HEK293 (cell line): ENCODE data around the gene C1RL.

ENCODE experiments used
- CTCF ChIA-PET: fragments of 350-600 bp; formaldehyde crosslinking; extraction: SDS; loops from one replicate; lab custom pipeline; 2021; ENCODE audit warnings: antibody characterized with exemption; lab: Yijun Ruan, JAX
- POLR2A ChIA-PET: fragments of 300-600 bp; formaldehyde crosslinking; extraction: SDS; loops from one replicate; lab custom pipeline; 2020; ENCODE audit warnings: antibody characterized with exemption, inconsistent platforms; lab: Yijun Ruan, JAX
- H3K27ac ChIP-seq: fragments of 200-500 bp; sonication (Bioruptor generic); 2 replicates; pipeline ENCODE4 v1.5.1; 2014; ENCODE audit warnings: low read depth, low read length, control low read depth, inconsistent platforms; ENCODE audit errors: extremely low read depth
- H3K36me3 ChIP-seq, 2 experiments: fragments of 200-500 bp in 1 of 2; sonication (Bioruptor generic) in 1 of 2; 1 replicate in 1 of 2; 2 replicates in 1 of 2; pipeline ENCODE4 v1.5.1; 2014 to 2017; ENCODE audit warnings: inconsistent platforms in 2 of 2, low read length in 2 of 2; ENCODE audit not compliant: control insufficient read depth in 2 of 2, insufficient read depth in 1 of 2
- H3K4me1 ChIP-seq: fragments of 200-500 bp; sonication (Bioruptor generic); 2 replicates; pipeline ENCODE4 v1.5.1; 2014; ENCODE audit warnings: mild to moderate bottlenecking, low read length, inconsistent platforms; ENCODE audit not compliant: control insufficient read depth, insufficient read depth
- H3K4me3 ChIP-seq: 2 replicates; pipeline ENCODE4 v1.5.1; 2011; ENCODE audit warnings: low read depth, mild to moderate bottlenecking, control low read depth, low read length, moderate library complexity
- H3K9me3 ChIP-seq: fragments of 200-500 bp; sonication (Bioruptor generic); 2 replicates; pipeline ENCODE4 v1.5.1; 2014; ENCODE audit warnings: low read depth, low read length, inconsistent platforms; ENCODE audit not compliant: control insufficient read depth, insufficient read depth
- GLI2 ChIP-seq: fragments of 450-650 bp; formaldehyde crosslinking; IDR thresholded peaks from 2 replicates; pipeline ENCODE4; 2017; ENCODE audit warnings: missing biosample characterization, missing genetic modification characterization, low read depth, borderline replicate concordance
- KLF17 ChIP-seq: fragments of 450-650 bp; formaldehyde crosslinking; IDR thresholded peaks from 2 replicates; pipeline ENCODE4 v1.5.1; 2016; ENCODE audit warnings: missing biosample characterization, missing genetic modification characterization
- KLF8 ChIP-seq: fragments of 450-650 bp; formaldehyde crosslinking; IDR thresholded peaks from 2 replicates; pipeline ENCODE4 v1.5.1; 2016; ENCODE audit warnings: missing biosample characterization, missing genetic modification characterization
- MZF1 ChIP-seq: fragments of 450-650 bp; formaldehyde crosslinking; IDR thresholded peaks from 2 replicates; pipeline ENCODE4 v1.5.1; 2017; ENCODE audit warnings: missing biosample characterization, missing genetic modification characterization, borderline replicate concordance
- ZNF112 ChIP-seq: fragments of 450-650 bp; formaldehyde crosslinking; IDR thresholded peaks from 2 replicates; pipeline ENCODE4 v1.5.0; 2017; ENCODE audit warnings: missing biosample characterization, missing genetic modification characterization
- ZNF121 ChIP-seq: fragments of 450-650 bp; formaldehyde crosslinking; IDR thresholded peaks from 2 replicates; pipeline ENCODE4 v1.5.1; 2016; ENCODE audit warnings: missing biosample characterization, missing genetic modification characterization
- ZNF138 ChIP-seq: fragments of 450-650 bp; formaldehyde crosslinking; IDR thresholded peaks from 2 replicates; pipeline ENCODE4 v1.5.1; 2016; ENCODE audit warnings: missing biosample characterization, missing genetic modification characterization, borderline replicate concordance
- ZNF18 ChIP-seq: fragments of 450-650 bp; formaldehyde crosslinking; IDR thresholded peaks from 2 replicates; pipeline ENCODE4 v1.5.1; 2016; ENCODE audit warnings: missing biosample characterization, missing genetic modification characterization
- ZNF26 ChIP-seq: fragments of 450-650 bp; formaldehyde crosslinking; IDR thresholded peaks from 2 replicates; pipeline ENCODE4 v1.5.1; 2016; ENCODE audit warnings: missing biosample characterization, missing genetic modification characterization
- ZNF366 ChIP-seq: fragments of 450-650 bp; formaldehyde crosslinking; conservative IDR thresholded peaks from 2 replicates; pipeline ENCODE4 v1.5.1; 2016; ENCODE audit warnings: missing biosample characterization, missing genetic modification characterization
- ZNF416 ChIP-seq: fragments of 450-650 bp; formaldehyde crosslinking; IDR thresholded peaks from 2 replicates; pipeline ENCODE4 v1.5.1; 2016; ENCODE audit warnings: missing biosample characterization, missing genetic modification characterization
- ZNF433 ChIP-seq: fragments of 450-650 bp; formaldehyde crosslinking; IDR thresholded peaks from 2 replicates; pipeline ENCODE4 v1.5.1; 2016; ENCODE audit warnings: missing biosample characterization, missing genetic modification characterization, low read depth
- ZNF555 ChIP-seq: fragments of 450-650 bp; formaldehyde crosslinking; conservative IDR thresholded peaks from 2 replicates; pipeline ENCODE4 v1.5.1; 2017; ENCODE audit warnings: missing biosample characterization, mild to moderate bottlenecking, missing genetic modification characterization, inconsistent platforms
- ZNF558 ChIP-seq: fragments of 450-650 bp; formaldehyde crosslinking; IDR thresholded peaks from 2 replicates; pipeline ENCODE4 v1.5.1; 2016; ENCODE audit warnings: missing biosample characterization, missing genetic modification characterization
- ZNF560 ChIP-seq: fragments of 450-650 bp; formaldehyde crosslinking; IDR thresholded peaks from 2 replicates; pipeline ENCODE4 v1.5.1; 2017; ENCODE audit warnings: missing biosample characterization, missing genetic modification characterization, borderline replicate concordance
- ZNF596 ChIP-seq: fragments of 450-650 bp; IDR thresholded peaks from 2 replicates; pipeline ENCODE4 v1.5.0; 2018; ENCODE audit warnings: missing biosample characterization, mild to moderate bottlenecking, missing genetic modification characterization, moderate library complexity
- ZNF621 ChIP-seq: fragments of 450-650 bp; formaldehyde crosslinking; IDR thresholded peaks from 2 replicates; pipeline ENCODE4 v1.5.1; 2017; ENCODE audit warnings: missing biosample characterization, missing genetic modification characterization
- ZNF660 ChIP-seq: fragments of 450-650 bp; IDR thresholded peaks from 2 replicates; pipeline ENCODE4 v1.5.1; 2018; ENCODE audit warnings: missing biosample characterization, mild to moderate bottlenecking, missing genetic modification characterization
- ZNF843 ChIP-seq: fragments of 450-650 bp; formaldehyde crosslinking; IDR thresholded peaks from 2 replicates; pipeline ENCODE4 v1.5.1; 2016; ENCODE audit warnings: missing biosample characterization, missing genetic modification characterization

Gene C1RL

GRCh38 chr12:7068240-7068993, 40.6 kb downstream of the C1RL start:
- CTCF ChIA-PET = interaction anchor here (0.6 to 0.7 kb wide), 2 partner anchors 25 to 48 kb away, joined by 3 to 8 read pairs; no protein-coding TSS in a partner anchor
- no peaks in the 10 kb centered on the region for H3K36me3 ChIP-seq
- no peak overlapping the region for H3K4me3 ChIP-seq
- no peaks in the 10 kb centered on the region for H3K9me3 ChIP-seq
- no peak overlapping the region for H3K27ac ChIP-seq
- TF ChIP-seq ZNF560 (no peak), ZNF621 (tag by site-specific recombination) (no peak), KLF8 (no peak), ZNF26 (tag by site-specific recombination) (no peak), ZNF558 (tag by site-specific recombination) (no peak), GLI2 (tag by site-specific recombination) (no peak), MZF1 (tag by site-specific recombination) (no peak), ZNF555 (tag by site-specific recombination) (no peak), ZNF596 (no peak), KLF17 (no peak), ZNF112 (tag by site-specific recombination) (no peak), ZNF660 (no peak), ZNF138 (tag by site-specific recombination) (no peak), ZNF366 (tag by site-specific recombination) (no peak), ZNF18 (tag by site-specific recombination) (no peak), ZNF121 (no peak), ZNF433 (tag by site-specific recombination) (no peak), ZNF416 (no peak)
- POLR2A ChIA-PET = interaction anchor here (0.8 kb wide), 1 partner anchor 217 kb away, joined by 3 read pairs; the partner anchor contains the start of gene USP5
- H3K4me1 ChIP-seq = no peaks in the 10 kb centered on the region

- CTCF ChIA-PET = interaction anchor here (0.7 kb wide), 1 partner anchor 1153 kb away, joined by 3 read pairs; no protein-coding TSS in a partner anchor
- no peaks in the 10 kb centered on the region for H3K9me3 ChIP-seq
- no peaks in the 10 kb centered on the region for H3K36me3 ChIP-seq
- POLR2A ChIA-PET = no interaction called here
- TF ChIP-seq ZNF843 (tag by site-specific recombination) = no peak
- no peak overlapping the region for H3K4me3 ChIP-seq
- H3K4me1 ChIP-seq = no peaks in the 10 kb centered on the region
- H3K27ac ChIP-seq = no peak overlapping the region
These were observed 41.9 kb downstream of the C1RL start for GRCh38 chr12:7067096-7067495.
